Skeletal muscle cell (primary cell): ENCODE results near the gene RAB26.
"Not testable (repeated sequence)": the region's sequence is repeated elsewhere in the genome, so short reads cannot be mapped to it uniquely, and the experiment has no call there.

ENCODE experiments used
- DNase-seq: peaks from one replicate; pipeline ENCODE4 v3.0.0-alpha.2; 2010; ENCODE audit warnings: low read depth
- H3K4me3 ChIP-seq: 2 replicates; pipeline ENCODE4 v1.5.1; 2011; ENCODE audit warnings: low read depth, mild to moderate bottlenecking, control low read depth, low read length, moderate library complexity

RAB26 gene, protein sequence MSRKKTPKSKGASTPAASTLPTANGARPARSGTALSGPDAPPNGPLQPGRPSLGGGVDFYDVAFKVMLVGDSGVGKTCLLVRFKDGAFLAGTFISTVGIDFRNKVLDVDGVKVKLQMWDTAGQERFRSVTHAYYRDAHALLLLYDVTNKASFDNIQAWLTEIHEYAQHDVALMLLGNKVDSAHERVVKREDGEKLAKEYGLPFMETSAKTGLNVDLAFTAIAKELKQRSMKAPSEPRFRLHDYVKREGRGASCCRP

DNA sequence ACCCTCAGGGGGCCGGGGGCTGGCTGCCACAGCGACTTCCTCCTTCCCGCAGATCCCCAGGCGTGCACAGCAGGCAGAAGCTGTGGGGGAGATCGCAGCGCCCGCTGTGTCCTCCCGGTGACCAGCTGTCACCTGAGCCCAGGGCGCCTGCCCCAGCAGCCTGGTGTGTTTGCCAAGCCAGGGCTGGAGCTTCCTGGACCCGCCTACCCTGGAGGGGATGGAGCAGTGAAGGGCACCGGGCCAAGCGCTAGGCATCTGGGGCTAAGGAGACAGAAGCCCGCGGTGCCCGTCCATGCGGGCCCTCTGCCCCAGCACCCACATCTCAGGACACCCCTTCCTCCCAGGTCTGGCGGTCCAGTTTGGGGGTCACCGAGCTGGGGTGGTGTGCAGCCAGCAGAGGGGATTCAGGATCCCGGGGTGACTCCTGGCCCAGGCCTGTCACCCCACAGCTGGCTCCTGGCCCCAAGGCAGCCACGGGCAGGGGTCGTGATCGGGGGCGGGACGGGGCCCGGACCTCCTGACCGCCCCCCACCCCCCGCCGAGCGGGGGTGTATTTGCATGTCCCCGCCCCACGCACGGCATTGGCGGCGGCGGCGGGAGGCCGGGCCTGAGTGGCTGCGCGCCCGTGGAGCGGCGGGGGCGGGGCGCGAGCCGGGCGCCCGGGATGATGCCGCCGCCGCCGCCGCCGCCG is at the start of gene RAB26:
Gene RAB26, plus strand, starts transcription at position 645 of the 691 bp plus-strand sequence. CDS start 159 bp downstream, outside the sequence.
- DNase-seq: no peak
- peak within 1 kb of the TSS; percentile 48 for H3K4me3 ChIP-seq

DNA sequence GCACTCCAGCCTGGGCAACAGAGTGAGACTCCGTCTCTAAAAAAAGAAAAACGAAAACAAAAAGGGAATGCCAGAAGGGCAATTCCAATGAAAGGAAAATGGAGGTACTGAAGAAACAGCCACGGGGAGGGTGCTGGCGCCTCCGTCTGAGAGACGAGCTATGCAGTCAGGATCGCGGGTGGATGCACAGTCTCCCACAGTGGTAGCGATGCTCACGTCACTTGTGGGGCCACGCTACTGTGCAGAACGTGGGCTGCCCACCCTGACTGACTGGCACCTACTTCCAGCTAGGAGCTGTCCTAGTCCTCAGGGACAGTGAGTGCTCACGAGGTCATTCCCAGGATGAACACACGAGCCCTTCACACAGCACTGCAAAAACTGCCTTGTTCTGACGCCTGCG is 46.8 kb upstream of the RAB26 start:
- H3K4me3 ChIP-seq, DNase-seq: not testable (repeated sequence)

- DNase-seq: no peak
- H3K4me3 ChIP-seq: no peak overlapping the region
Observed at GRCh38 chr16:2102471-2102870, 46.0 kb upstream of the RAB26 start.

- not testable (repeated sequence) for H3K4me3 ChIP-seq, DNase-seq
Observed at GRCh38 chr16:2104464-2104863, 44.0 kb upstream of the RAB26 start.

- DNase-seq, H3K4me3 ChIP-seq: not testable (repeated sequence)
Observed at GRCh38 chr16:2105291-2105690, 43.1 kb upstream of the RAB26 start.

- DNase-seq, H3K4me3 ChIP-seq: not testable (repeated sequence)
Observed at GRCh38 chr16:2105769-2106168, 42.7 kb upstream of the RAB26 start.

GRCh38 chr16:2106211-2106610 is 42.2 kb upstream of the RAB26 start:
- not testable (repeated sequence) for DNase-seq, H3K4me3 ChIP-seq

GRCh38 chr16:2107121-2107790 is 41.2 kb upstream of the RAB26 start:
- peak; percentile 54 for DNase-seq
- not testable (repeated sequence) for H3K4me3 ChIP-seq

DNA sequence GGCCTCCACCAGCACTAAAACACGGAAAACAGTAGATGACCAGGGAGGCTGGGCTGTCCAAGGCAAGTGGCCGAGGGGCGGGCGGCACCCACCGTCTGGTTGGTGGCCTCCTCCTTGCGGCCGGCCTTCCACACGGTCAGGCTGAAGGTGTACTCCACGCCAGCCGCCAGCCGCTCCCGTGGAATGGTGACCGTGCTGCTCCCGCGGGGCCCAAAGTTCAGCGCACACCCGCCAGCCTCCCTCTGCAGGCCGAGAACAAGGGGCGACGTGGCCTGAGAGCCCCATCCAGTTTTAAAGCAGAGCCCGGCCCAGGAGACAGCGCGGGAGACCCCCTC is 40.7 kb upstream of the RAB26 start:
- not testable (repeated sequence) for H3K4me3 ChIP-seq

DNA sequence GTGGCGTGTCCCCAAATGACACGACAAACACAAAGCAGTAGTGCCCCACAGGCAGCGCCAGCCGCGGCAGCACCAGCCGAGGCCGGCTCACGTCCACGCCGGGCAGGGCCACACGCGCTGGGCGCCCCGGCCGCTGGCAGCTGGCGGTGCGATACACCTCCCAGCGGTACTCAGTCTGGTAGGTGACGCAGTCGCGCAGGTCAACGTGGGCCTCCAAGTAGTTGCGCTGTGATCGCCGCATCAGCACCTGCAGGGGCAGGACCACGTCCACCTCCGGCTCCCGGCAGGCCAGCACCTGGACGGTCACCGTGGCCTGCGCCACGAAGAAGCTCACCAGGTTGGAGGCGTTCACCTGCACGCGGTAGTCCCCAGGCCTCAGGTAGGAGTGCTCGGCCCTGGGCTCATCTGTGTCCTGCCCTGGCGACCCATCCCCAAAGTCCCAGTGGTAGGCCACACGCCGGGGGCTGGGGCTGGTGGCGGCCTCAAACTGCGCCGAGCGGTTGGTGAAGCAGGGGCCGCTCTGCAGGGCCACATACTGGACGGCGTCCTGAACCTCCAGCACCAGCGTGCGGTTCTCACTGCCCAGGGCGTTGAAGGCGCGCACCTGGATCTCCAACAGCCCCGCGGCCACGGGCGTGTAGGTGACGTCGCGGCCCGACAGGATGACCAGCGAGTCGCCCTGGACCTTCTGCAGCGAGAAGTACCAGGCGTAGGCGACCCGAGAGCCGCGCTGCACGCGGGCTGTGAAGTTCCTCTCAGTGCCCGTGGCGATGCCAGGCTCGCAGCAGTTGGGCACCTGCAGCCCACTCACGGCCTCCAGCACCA is 39.8 kb upstream of the RAB26 start:
- H3K4me3 ChIP-seq, DNase-seq: not testable (repeated sequence)

More for the DNA sequence above, 40.7 kb upstream of the RAB26 start:
- not testable (repeated sequence) for DNase-seq

DNA sequence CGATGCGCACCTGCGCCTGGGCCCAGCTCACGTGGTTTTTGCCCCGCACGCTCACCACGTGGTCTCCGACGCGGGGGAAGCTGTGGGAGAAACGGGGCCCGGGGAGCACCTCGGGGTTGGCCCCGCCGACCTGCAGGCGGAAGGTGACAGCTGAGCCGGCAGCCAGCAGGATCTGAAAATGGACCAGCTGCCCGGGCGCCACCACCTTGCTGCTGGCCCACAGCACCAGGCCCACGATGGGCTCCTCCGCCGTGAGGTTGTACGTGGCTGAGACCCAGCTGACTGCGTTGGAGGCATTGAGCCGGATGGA is 39.2 kb upstream of the RAB26 start:
- H3K4me3 ChIP-seq, DNase-seq: not testable (repeated sequence)

DNA sequence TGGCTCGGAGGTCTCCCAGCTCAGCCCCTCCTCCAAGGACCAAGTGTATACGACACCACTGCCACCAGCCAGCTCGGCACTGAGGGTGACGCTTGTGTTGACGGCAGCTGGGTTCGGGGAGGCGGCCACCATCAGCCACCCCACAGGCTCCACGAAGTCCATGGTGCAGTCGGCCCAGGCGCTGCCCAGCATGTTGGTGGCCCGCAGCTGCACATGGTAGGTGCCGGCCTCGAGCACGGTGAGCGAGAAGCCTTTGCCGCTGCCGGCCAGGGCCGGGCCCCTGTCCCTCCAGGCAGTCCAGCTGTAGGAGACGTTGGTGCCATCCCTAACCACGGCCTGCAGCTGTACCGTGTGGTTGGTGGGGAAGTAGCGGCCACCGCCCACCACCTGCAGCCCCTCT is 38.6 kb upstream of the RAB26 start:
- not testable (repeated sequence) for H3K4me3 ChIP-seq, DNase-seq

DNA sequence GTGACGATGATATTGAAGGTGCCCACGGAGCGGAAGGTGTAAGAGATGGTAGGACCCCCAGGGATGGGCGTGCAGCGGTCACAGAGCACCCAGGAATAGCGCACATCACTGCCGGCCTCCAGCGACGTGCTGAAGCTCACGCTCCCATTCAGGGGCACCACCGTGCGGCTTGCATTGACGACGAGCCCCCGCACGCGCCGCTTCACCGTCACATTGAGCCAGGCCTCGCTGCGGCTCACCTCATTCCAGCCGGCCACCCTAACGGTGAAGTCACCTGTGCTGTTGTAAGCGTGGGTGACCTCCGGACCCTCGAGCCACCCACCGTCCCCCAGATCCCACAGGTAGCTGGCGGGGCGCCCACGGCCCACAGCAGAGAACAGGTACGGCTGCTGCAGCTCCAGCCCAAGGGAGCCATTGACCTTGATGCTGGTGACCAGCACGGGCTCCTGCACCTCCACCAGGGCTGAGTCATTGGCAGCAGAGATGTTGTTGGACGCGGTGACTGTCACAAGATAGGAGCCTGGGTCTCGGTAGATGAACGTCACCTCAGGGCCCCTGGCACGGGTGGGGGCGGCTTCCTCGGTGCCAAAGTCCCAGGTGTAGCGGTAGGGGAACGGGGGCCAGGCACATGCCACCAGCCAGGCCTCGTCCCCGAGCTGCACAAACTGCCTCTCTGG is 38.0 kb upstream of the RAB26 start:
- H3K4me3 ChIP-seq, DNase-seq: not testable (repeated sequence)

- not testable (repeated sequence) for DNase-seq, H3K4me3 ChIP-seq
Observed at GRCh38 chr16:2111009-2111353, 37.4 kb upstream of the RAB26 start.

DNA sequence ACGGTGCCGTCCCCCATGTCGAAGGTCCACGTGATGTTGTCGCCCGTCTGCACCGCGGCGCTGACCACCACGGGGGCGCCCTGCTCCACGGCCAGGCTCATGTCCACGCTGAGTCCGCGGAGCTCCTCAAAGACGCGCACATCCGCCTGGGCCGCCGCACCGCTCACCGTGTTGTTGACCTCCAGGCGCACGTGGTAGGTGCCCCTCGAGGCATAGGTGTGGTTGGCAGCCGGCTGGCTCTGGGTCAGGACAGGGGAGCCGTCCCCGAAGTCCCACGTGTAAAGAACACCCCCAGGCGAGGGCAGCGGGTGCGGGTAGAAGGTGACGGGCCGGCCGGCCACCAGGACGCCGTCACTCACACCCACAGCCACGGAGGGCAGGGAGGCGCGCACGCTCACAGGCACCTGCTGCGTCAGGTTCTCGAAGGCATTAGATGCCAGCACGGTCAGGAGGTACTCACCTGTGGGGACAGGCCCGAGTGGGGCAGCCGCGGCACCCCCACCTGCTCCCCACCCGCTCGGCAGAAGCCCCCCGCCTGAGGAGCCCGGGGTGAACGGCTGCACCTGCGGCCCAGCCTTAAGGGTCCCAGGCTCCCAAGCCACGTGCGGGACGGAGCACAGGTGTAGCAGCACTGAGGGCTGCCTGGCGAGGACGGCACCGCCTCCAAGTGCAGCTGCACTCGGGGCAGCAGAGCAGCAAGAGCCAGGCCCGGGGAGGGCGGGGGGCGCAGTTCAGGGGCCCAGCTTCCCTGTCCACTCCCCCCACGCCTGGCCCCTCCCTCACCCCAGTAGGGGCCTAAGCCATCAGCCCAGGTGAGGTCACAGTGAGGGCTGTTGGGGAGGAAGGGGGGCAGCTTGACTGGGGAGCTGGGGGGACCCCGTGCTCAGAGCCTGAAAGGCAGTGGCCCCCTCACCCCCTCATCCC is 36.8 kb upstream of the RAB26 start:
- DNase-seq: not testable (repeated sequence)

GRCh38 chr16:2112539-2113106 is 35.8 kb upstream of the RAB26 start:
- not testable (repeated sequence) for H3K4me3 ChIP-seq, DNase-seq

More for the DNA sequence above, 36.8 kb upstream of the RAB26 start:
- H3K4me3 ChIP-seq: not testable (repeated sequence)

DNA sequence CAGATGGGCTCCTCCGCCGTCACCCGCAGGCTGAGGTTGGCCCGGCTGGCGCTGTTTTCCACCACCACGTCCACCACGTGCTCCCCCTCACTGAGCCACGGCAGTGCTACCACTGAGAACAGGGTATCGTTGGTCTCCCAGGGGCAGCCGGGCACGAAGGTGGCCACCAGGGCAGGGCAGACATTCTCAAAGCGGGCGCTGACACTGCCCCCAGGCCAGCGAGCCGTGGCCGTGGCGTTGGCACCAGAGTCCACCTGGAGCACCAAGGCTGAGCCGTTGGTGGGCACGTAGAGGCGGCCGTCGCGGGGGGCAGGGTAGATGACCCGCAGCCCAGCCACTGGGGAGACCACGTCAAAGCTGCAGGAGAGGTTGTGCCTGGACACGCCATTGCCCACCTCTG is 34.2 kb upstream of the RAB26 start:
- not testable (repeated sequence) for DNase-seq, H3K4me3 ChIP-seq
